ENCODE measurements around the gene DENND1B. TPM values are rescaled to one million over a fixed set of nuclear protein-coding genes. Genes with fewer than 3 reads are reported as not detected.

Gene DENND1B
- total and polyA plus RNA-seq, 2 donors (not counting 1 experiment from before 2014, with no cell fraction given) = 4.3 to 25.4 TPM

- POLR2A ChIA-PET = no interaction called here
- WGBS (ENCODE audit: insufficient coverage) = 100% methylated on average over 3 of the region's 6 CpGs
- CTCF ChIA-PET = no interaction called here
- H3K79me2 ChIP-seq (ENCODE audit: control insufficient read depth, insufficient read depth, low read length) = no peaks in the 10 kb centered on the region
- no peaks in the 10 kb centered on the region for H4K20me1 ChIP-seq (ENCODE audit: control insufficient read depth, insufficient read depth, low read length, poor library complexity, severe bottlenecking)
- H3K9me3 Mint-ChIP-seq (ENCODE audit: insufficient read depth) = no peaks in the 10 kb centered on the region
- no peak overlapping the region for H3K4me2 ChIP-seq (replicated peaks; ENCODE audit: low read depth, low read length, poor library complexity, severe bottlenecking)
- H3K9me3 ChIP-seq (ENCODE audit: control extremely low read depth in 1 of 3, control insufficient read depth in 2 of 3, insufficient read depth in 1 of 3, low read length in 2 of 3) = no peaks in the 10 kb centered on the region
- no peak overlapping the region for H2AFZ ChIP-seq (ENCODE audit: insufficient read depth, low read depth, low read length, poor library complexity, severe bottlenecking)
- H3K27ac Mint-ChIP-seq = no peak overlapping the region
- intact Hi-C loops (cut with micrococcal nuclease) = no loop called here
- TF ChIP-seq EZH2 (IDR thresholded peaks at IDR 0.05; ENCODE audit: borderline replicate concordance, insufficient read depth, low read depth, low read length, poor library complexity, severe bottlenecking) = no peak
- TF ChIP-seq, protein P1, sequence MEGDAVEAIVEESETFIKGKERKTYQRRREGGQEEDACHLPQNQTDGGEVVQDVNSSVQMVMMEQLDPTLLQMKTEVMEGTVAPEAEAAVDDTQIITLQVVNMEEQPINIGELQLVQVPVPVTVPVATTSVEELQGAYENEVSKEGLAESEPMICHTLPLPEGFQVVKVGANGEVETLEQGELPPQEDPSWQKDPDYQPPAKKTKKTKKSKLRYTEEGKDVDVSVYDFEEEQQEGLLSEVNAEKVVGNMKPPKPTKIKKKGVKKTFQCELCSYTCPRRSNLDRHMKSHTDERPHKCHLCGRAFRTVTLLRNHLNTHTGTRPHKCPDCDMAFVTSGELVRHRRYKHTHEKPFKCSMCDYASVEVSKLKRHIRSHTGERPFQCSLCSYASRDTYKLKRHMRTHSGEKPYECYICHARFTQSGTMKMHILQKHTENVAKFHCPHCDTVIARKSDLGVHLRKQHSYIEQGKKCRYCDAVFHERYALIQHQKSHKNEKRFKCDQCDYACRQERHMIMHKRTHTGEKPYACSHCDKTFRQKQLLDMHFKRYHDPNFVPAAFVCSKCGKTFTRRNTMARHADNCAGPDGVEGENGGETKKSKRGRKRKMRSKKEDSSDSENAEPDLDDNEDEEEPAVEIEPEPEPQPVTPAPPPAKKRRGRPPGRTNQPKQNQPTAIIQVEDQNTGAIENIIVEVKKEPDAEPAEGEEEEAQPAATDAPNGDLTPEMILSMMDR (IDR thresholded peaks at IDR 0.05) = no peak
- H3K27me3 ChIP-seq (replicated peaks in 1 of 4; ENCODE audit: control extremely low read depth in 1 of 4, control insufficient read depth in 3 of 4, insufficient read depth in 4 of 4, low read length in 3 of 4) = no peaks in the 10 kb centered on the region
- no peak overlapping the region for H3K9ac ChIP-seq (ENCODE audit: low read length)
- DNase-seq (no peak), ATAC-seq (ENCODE audit: low read depth) (no peak)
- no peak overlapping the region for H3K4me3 Mint-ChIP-seq
- no peaks in the 10 kb centered on the region for H3K4me1 Mint-ChIP-seq
- H3K27ac ChIP-seq (ENCODE audit: low read length in 2 of 2) = no peak overlapping the region
- H3K27me3 Mint-ChIP-seq = no peaks in the 10 kb centered on the region
- H3K4me1 ChIP-seq (ENCODE audit: control insufficient read depth in 2 of 2, insufficient read depth in 2 of 2, low read length in 2 of 2) = no peaks in the 10 kb centered on the region
- no peaks in the 10 kb centered on the region for H3K36me3 ChIP-seq (replicated peaks in 1 of 2; ENCODE audit: control extremely low read depth in 1 of 2, control insufficient read depth in 1 of 2, extremely low read depth in 1 of 2, insufficient read depth in 2 of 2, low read length in 1 of 2)
- H3K4me3 ChIP-seq (ENCODE audit: control extremely low read depth in 1 of 5, extremely low read depth in 1 of 5, insufficient read depth in 1 of 5, low read depth in 2 of 5, low read length in 4 of 5) = no peak overlapping the region
Measured at GRCh38 chr1:197606168-197606845, 169.0 kb downstream of the DENND1B start.

GRCh38 chr1:197604302-197604701 is 171.0 kb downstream of the DENND1B start:
- TF ChIP-seq EZH2 (IDR thresholded peaks at IDR 0.05; ENCODE audit: borderline replicate concordance, insufficient read depth, low read depth, low read length, poor library complexity, severe bottlenecking) = no peak
- TF ChIP-seq, protein P1 (IDR thresholded peaks at IDR 0.05) = no peak
- H3K79me2 ChIP-seq (ENCODE audit: control insufficient read depth, insufficient read depth, low read length) = no peaks in the 10 kb centered on the region
- no peaks in the 10 kb centered on the region for H3K36me3 ChIP-seq (replicated peaks in 1 of 2; ENCODE audit: control extremely low read depth in 1 of 2, control insufficient read depth in 1 of 2, extremely low read depth in 1 of 2, insufficient read depth in 2 of 2, low read length in 1 of 2)
- H2AFZ ChIP-seq (ENCODE audit: insufficient read depth, low read depth, low read length, poor library complexity, severe bottlenecking) = no peak overlapping the region
- H3K27me3 ChIP-seq (replicated peaks in 1 of 4; ENCODE audit: control extremely low read depth in 1 of 4, control insufficient read depth in 3 of 4, insufficient read depth in 4 of 4, low read length in 3 of 4) = no peaks in the 10 kb centered on the region
- Mint-ChIP-seq H3K27me3 (no peaks in the 10 kb centered on the region), H3K4me1 (no peaks in the 10 kb centered on the region), H3K9me3 (ENCODE audit: insufficient read depth) (no peaks in the 10 kb centered on the region), H3K27ac (no peak overlapping the region), H3K4me3 (no peak overlapping the region)
- H3K4me2 ChIP-seq (replicated peaks; ENCODE audit: low read depth, low read length, poor library complexity, severe bottlenecking) = no peak overlapping the region
- no peaks in the 10 kb centered on the region for H3K9me3 ChIP-seq (ENCODE audit: control extremely low read depth in 1 of 3, control insufficient read depth in 2 of 3, insufficient read depth in 1 of 3, low read length in 2 of 3)
- H4K20me1 ChIP-seq (ENCODE audit: control insufficient read depth, insufficient read depth, low read length, poor library complexity, severe bottlenecking) = no peaks in the 10 kb centered on the region
- H3K27ac ChIP-seq (ENCODE audit: low read length in 2 of 2) = no peak overlapping the region
- H3K9ac ChIP-seq (ENCODE audit: low read length) = no peak overlapping the region
- intact Hi-C loops (cut with micrococcal nuclease) = no loop called here
- no peak overlapping the region for H3K4me3 ChIP-seq (ENCODE audit: control extremely low read depth in 1 of 5, extremely low read depth in 1 of 5, insufficient read depth in 1 of 5, low read depth in 2 of 5, low read length in 4 of 5)
- ChIA-PET POLR2A (no interaction called here), CTCF (no interaction called here)
- DNase-seq (no peak), ATAC-seq (ENCODE audit: low read depth) (no peak)
- WGBS (ENCODE audit: insufficient coverage) = no CpG with 5 or more reads among the region's 1 CpG
- H3K4me1 ChIP-seq (ENCODE audit: control insufficient read depth in 2 of 2, insufficient read depth in 2 of 2, low read length in 2 of 2) = no peaks in the 10 kb centered on the region
